NCI-H82 treated with DMSO at 0.1 percent for 48 hours (cell line): ENCODE measurements around the gene RAPGEF6.
"Not testable (repeated sequence)": the region's sequence is repeated elsewhere in the genome, so short reads cannot be mapped to it uniquely, and the experiment has no call there.

Experiments used
- DNase-seq: peaks from one replicate; lab custom pipeline; 2025; ENCODE audit not compliant: unreplicated experiment; lab: John Stamatoyannopoulos, UW

The RAPGEF6 gene

GRCh38 chr5:131509801-131510200, 125.2 kb downstream of the RAPGEF6 start:
- DNase-seq, result no peak

- no peak for DNase-seq
These were observed 129.7 kb downstream of the RAPGEF6 start for GRCh38 chr5:131505237-131505908.

GRCh38 chr5:131496400-131496713, 138.7 kb downstream of the RAPGEF6 start:
- no peak for DNase-seq

- DNase-seq, result no peak
These were observed 139.3 kb downstream of the RAPGEF6 start for GRCh38 chr5:131495536-131496399.

GRCh38 chr5:131491749-131492148, 143.3 kb downstream of the RAPGEF6 start:
- DNase-seq, result no peak

- DNase-seq, result no peak
These were observed 146.6 kb downstream of the RAPGEF6 start for GRCh38 chr5:131488463-131488862.

- not testable (repeated sequence) for DNase-seq
These were observed 147.7 kb downstream of the RAPGEF6 start for GRCh38 chr5:131487371-131487770.

GRCh38 chr5:131482617-131483016, 152.4 kb downstream of the RAPGEF6 start:
- no peak for DNase-seq

- DNase-seq, result no peak
These were observed 153.5 kb downstream of the RAPGEF6 start for GRCh38 chr5:131481569-131481968.

- DNase-seq, result no peak
These were observed 159.5 kb downstream of the RAPGEF6 start for GRCh38 chr5:131475541-131475941.

- no peak for DNase-seq
These were observed 161.3 kb downstream of the RAPGEF6 start for GRCh38 chr5:131473731-131474130.

- DNase-seq, result no peak
These were observed 168.8 kb downstream of the RAPGEF6 start for GRCh38 chr5:131466171-131466766.

GRCh38 chr5:131463656-131464055, 171.4 kb downstream of the RAPGEF6 start:
- DNase-seq, result no peak

GRCh38 chr5:131462454-131462853, 172.6 kb downstream of the RAPGEF6 start:
- no peak for DNase-seq

- DNase-seq, result no peak
These were observed 173.3 kb downstream of the RAPGEF6 start for GRCh38 chr5:131461742-131462141.

- DNase-seq, result no peak
These were observed 174.0 kb downstream of the RAPGEF6 start for GRCh38 chr5:131460867-131461572.

GRCh38 chr5:131460133-131460532, 174.9 kb downstream of the RAPGEF6 start:
- DNase-seq, result no peak

- DNase-seq, result no peak
These were observed 175.8 kb downstream of the RAPGEF6 start for GRCh38 chr5:131459216-131459615.

GRCh38 chr5:131457193-131457592, 177.8 kb downstream of the RAPGEF6 start:
- no peak for DNase-seq

GRCh38 chr5:131450941-131451340, 184.1 kb downstream of the RAPGEF6 start:
- no peak for DNase-seq

GRCh38 chr5:131441184-131441583, 193.8 kb downstream of the RAPGEF6 start:
- no peak for DNase-seq
